GM19468 (cell line): ENCODE measurements around the gene PTCHD1.

Experiments
- ATAC-seq: cut with Tn5 transposase; IDR thresholded peaks from one replicate; pipeline ENCODE4 v1.9.1; 2021; ENCODE audit warnings: mild to moderate bottlenecking, moderate library complexity, moderate number of reproducible peaks; ENCODE audit not compliant: unreplicated experiment; ENCODE audit errors: extremely low read depth

The PTCHD1 gene

DNA sequence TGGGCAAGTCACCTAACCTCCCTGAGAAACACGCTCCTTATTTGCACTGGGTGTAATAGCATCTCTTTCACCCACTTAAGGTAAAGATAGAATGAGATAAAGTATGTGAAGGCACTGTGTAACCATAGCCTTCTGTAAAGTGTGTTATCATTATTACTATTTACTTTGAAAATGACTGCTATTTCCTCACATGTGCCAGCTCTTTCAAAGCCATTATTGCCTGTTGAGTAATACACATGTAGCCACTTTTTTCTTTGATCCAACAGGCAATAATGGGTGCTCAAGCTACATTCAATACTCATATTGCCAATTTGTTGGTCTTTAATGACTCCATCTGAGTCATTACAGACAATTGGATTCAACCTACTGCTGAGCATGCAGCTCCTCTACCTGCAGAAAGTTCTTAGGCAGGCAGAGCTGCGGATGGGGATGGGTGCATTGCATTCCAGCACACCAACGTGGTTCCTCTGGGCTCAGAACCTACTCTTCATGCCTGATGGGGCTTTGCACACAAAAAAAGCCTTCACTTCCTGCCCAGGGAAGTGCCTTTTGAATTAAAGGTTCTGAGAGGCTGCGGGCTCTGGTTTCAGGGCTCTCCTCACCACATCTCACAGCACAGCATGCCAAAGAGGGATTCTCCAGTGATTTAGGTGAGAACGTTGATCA lies 9.7 kb downstream of the PTCHD1 start:
- no peak for ATAC-seq

DNA sequence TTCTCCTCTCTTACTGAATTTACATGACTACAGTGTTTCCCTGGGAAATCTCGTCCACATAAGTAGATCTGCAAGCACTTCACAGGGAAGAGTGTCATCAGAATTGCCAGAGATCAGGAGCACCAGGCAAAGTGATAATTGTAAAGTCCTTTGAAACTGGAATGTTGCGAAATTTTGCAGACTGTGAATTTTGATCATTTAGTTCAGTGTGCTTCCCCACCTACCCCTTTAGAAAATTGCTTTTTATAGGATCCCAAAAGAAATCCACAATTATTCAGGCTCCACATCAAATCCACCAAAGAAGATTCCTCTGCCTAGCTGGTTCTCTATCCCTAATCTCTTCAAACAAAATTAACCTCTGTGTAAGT lies 10.2 kb downstream of the PTCHD1 start:
- ATAC-seq = no peak

GRCh38 chrX:23356189-23356588 lies 21.5 kb downstream of the PTCHD1 start:
- ATAC-seq = no peak

DNA sequence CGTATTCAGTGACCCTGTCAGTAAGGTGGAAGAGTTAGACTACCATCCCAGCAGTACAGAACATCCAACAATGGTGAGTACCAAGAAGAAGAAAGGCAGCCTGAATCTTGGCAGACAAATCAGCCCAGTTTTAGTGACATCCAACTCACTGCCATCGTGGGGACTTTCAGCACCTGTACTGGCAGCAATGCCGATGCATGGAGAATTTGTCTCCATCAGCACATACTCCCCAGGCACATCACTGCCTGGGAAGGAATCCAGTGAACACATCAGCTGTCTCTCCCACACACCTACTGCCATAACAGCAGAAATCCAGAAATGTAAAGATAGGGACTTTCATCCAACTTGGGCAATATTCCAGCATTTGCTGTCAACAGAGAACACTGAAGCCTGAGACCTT lies 29.8 kb downstream of the PTCHD1 start:
- ATAC-seq = no peak

DNA sequence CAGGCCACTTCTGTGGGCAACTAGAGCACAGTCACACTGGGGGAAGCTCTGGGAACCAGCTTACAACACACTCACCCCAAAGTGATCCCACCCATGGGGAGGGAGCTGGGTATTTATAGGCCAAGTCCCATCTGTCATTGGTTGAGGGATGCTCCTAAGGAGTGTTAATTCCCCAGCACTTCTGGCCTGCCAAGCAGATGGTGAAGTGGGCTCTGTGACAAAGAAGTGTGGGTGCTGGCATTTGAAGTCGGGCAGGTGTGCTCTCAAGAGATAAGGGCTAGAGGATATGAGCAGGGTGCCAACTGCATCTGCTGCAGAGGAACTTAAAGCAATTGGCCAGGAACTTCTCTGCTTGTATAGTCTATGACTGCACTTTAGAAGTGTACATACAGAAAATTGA lies 30.9 kb downstream of the PTCHD1 start:
- no peak for ATAC-seq

GRCh38 chrX:23366914-23367313 lies 32.3 kb downstream of the PTCHD1 start:
- ATAC-seq = no peak

GRCh38 chrX:23369027-23369426 lies 34.4 kb downstream of the PTCHD1 start:
- ATAC-seq = no peak

- no peak for ATAC-seq
Observed at GRCh38 chrX:23372220-23372902, 37.7 kb downstream of the PTCHD1 start.

DNA sequence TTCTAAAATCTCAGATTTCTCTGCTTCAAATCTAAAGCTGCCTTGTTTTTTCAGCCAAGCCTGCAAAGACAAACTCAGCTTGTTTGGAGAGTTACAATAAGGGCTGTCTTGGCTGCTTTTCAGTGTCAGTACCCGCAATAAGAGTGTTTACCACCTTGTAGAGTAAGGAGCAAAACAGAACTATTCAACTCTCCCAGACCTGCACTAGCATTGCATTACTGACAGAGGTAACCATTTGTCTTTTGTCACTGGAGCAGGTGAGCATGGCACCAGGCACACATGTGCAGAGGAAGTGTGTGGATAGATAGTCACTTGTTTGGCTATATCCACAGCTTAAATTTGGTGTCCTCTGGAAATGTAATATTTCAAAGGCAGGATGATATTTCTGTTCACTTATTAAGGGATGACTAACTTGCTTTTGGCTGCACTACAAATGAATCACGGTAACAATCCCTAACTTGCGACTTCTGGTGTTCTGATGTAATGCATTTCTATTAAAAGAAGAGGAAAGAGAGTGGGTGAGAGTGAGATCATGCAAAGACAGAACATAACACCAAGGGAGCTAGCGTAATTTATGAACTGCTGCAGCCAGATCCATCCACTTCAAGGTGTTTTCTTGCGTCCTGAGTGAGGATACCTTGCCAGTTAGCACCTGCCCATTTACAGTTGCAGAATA lies 38.6 kb downstream of the PTCHD1 start:
- ATAC-seq = no peak

DNA sequence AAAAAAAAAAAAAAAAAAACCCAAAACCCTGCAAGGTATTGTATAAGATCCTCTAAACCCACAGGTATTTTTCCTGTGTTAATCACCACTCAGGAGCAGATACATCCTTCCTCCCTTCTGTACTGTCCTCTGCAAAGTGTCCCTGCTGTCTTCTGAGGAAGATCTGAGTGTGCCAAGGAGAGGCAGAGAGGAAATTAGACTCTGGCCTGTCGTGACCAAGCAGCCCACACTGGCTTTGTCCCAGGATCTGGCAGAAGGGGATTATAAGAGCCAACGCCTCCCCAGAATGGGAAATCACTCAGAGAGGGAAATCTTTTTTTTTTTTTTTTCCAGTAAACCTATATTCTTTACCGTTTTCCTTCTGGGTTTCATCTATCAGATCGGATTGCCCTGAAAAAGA lies 39.6 kb downstream of the PTCHD1 start:
- ATAC-seq = no peak

GRCh38 chrX:23376581-23376980 lies 41.9 kb downstream of the PTCHD1 start:
- ATAC-seq = no peak

- no peak for ATAC-seq
Observed at GRCh38 chrX:23380581-23380980, 45.9 kb downstream of the PTCHD1 start.

DNA sequence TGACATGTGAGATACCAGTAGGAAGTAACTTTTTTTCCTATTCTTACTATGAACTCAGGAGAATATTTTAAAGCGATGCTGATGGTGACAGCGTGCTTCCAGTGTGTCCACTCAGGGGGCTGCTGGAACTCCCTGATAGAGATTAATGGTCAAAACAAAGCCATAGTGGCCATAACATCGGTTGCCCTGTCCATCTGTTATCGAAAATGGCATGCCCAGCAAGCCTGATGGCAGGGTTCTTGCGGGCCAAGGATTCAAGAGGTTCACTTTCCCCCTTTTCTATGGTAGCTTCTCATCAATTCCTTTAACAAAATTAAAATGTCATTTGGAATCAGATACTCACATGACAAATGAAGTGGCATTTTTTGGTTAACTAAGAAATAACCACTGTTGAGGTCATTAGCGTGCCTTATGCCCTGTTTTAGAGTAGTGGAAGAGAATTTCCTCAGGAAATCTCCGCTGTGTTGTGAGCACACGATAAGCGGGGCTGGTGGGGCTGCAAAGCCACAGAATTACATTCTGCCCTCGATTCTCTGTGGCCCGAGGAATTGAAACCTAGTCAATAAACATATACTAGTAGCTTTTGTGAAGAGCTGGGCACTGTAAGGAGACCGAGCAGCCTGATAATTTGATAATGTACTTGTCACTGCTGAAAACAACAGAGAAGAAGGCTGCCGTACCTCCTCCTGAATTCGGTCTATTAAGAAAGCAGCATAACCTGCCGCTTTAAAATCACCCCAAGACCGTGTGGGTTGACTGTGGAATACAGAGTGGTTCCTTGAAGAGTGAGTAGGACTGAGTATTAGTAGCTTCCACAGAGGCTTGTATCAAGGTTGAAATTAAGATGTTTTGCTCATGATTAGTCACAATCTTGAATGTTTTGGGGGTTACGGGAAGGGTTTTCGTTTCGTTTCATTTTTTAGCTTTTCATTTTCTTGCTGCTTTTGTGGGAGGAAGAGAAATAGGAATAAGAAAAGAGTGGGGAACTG lies 46.7 kb downstream of the PTCHD1 start:
- no peak for ATAC-seq

DNA sequence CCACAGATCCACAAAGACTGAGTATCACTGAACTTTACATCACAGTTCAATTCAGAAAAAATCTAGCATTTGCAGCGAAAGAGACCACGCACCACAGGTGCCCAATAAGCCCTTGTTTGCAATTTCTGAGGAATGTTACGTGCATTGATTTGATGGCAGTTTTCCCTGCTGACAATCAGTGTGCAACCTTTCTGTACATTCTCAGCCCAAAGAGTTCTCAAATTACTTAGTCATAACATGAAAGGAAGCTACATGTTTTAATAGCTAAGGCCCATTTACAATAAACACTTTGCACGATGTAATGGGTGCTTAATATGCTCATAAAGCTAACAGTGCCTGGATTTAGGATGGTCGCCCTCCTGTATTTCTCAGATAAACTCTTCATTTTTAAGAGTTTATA lies 47.9 kb downstream of the PTCHD1 start:
- no peak for ATAC-seq

DNA sequence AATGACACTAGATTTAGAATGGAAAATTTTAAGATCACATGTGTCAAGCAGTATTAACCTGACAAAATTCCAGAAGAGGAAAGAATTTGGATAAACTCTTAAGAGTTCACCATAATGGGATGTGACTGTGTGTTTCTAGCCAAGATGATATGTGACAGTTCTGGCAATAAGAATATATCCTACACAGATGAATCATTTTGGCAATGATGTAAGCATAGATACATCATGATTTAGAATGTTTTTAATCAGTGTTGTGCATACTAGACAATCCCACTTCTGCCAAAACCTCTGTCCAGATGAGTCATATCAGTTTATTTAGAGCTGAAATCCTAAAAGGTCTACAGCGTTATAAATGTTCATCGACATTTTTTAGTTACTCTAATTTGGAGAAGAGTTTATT lies 48.8 kb downstream of the PTCHD1 start:
- no peak for ATAC-seq

DNA sequence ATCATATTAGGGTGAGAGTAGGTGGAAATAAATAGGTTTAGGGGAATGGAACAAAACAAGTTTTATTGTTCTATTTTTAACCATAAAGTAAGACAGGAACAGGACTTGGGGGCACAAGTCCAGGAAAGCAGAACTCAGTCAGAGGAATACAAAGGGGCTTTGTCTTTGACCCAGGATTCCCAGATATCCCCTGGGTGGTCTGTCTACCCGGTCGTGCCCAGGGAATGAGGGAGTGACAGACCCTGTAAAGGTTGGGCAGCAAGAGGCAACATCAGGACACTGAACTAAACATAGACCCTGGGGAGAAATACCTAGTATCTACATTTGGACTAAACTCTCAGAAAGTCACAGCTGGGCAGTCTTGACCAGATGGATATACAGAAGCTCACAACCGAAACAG lies 50.6 kb downstream of the PTCHD1 start:
- no peak for ATAC-seq

- no peak for ATAC-seq
Observed at GRCh38 chrX:23386260-23386659, 51.6 kb downstream of the PTCHD1 start.

DNA sequence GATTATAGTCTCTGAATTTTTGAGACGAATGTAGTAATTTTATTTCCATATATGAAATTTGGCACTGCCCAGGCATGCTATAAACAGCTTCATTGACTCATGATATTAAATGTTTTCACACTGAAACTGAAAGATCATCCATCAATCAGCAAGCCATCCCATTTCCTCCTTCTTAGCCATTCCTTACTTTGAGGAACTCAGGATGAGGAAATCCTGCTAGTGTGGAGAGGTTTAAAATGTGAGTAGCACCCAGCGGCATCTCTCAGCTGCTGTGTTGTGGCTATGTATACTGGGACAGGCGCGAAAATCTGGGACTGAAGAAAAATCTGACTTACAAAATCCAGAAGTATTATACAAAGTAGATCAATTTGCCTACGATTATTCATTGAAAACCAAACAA lies 52.1 kb downstream of the PTCHD1 start:
- no peak for ATAC-seq

GRCh38 chrX:23387550-23388184 lies 53.0 kb downstream of the PTCHD1 start:
- no peak for ATAC-seq

DNA sequence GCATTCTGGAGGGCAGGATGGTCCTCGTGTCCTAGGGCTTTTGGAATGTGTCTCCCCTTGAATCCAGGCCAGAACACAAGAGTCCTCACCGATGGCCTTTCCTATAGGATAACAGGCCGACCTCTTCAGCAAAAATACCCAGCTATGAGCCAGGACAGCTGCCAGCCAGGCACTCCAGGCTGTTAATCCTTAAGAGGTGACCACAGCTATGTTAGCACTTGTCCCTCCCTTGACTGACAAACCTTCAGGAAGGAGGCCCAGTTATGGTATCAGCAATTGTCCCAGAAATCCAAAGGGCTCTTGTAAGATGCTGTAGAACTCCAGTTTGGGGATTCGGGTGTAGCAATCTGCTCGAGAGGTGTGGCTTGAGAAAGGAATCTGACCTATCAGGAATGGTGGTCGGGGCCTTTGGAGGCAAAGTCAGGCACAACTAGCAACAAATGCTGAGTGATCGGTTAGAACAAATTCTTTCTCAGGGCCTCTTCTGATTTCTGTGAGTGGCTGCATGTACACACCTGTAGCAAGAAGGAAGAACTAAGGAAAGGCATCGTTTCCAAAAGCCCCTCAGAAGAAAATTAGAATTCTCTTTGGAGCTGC lies 54.6 kb downstream of the PTCHD1 start:
- no peak for ATAC-seq
